Suppressor macrophage treated with lipopolysaccharide for 1 hour (primary cell): Measurements from ENCODE around the gene RIPK3.
"Not testable (repeated sequence)": the region's sequence is repeated elsewhere in the genome, so short reads cannot be mapped to it uniquely, and the experiment has no call there.

ENCODE experiments used
- DNase-seq, 3 donors: peaks; one replicate each; pipeline ENCODE4 v3.0.0-alpha.2; 2020 to 2022

The RIPK3 gene

DNA sequence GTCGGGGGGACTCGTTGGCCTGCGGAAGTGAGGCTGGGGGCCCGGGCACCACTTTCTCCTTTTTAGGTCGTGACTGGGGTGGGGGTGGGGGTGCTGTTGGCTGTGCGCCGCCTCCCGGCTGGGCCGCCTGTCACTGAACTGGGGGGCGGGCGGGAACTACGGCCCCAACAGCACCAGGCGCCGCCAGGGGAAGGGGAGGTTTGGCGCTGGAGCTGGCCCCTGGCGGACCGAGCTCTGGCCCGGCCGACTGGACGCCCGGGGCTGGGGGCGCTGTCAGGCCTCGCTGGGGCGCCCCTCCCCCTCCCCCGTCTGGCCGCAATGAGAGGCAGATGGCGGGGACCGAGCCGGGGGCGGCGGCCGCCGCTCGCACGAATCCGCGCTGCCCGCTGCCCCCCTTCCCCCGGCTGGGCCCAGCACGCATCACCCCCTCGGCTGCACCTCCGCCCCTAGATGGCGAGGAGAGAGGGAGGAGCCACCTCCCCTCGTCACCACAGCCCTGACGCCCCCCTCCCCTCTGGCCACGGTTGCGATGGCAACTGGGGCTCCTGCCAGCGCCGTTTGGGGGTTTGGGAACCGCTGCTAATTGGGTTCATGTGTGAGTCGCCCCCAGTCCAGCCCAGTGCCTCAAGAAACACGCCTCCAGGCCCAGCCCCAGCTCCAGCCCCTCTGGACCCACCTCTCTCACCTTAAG lies 28.9 kb upstream of the RIPK3 start:
- DNase-seq: peak in 1 of 3 donors; percentile 30

DNA sequence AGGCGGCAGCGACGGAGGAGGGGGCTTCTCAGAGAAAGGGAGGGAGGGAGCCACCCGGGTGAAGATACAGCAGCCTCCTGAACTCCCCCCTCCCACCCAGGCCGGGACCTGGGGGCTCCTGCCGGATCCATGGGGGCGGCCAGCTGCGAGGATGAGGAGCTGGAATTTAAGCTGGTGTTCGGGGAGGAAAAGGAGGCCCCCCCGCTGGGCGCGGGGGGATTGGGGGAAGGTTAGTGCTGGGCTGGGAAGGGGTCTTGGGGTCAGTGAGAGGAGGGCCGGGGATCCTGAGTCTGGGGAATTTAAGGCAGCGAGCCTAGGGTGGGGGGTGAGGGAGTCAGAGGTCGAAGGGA lies 28.4 kb upstream of the RIPK3 start:
- DNase-seq: no peak

DNA sequence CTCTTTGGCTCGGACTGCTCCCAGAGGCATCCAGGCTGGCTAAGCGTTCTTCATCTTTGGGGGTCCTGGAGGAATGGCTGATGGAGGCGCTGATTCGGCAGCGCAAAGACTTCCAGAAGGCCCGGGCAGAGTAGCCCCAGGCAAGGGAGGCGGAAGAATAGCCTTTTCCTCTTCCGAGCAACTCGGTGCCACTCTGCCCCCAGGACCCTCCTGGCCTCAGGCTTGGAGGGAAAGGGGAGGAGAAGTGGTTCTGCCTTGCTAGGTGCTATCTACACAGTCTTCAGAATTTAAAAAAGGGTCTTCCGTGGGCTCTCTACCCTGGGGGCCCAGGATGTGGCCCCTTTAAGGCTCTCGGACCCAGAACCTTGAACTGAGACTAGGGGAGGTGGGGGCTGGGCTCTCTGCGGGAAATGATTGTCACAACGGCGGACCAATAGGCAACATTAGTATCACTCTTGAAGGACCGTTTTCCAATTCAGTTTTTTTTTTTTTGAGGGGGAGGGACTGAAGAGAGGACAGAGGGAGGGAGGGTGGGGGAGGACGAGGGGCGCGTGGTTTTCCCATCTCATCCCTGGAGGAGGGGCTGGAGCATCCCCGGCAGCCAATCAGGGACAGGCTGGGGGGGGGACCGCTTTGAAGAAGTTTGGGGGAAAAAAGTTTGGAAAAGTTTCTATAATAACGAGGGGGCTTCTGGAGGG lies 27.9 kb upstream of the RIPK3 start, which contains the start of gene NFATC4:
Gene NFATC4, plus strand, starts transcription at position 671 of the 698 bp plus-strand sequence. CDS start 157 bp downstream, outside the sequence.
- DNase-seq: no peak

DNA sequence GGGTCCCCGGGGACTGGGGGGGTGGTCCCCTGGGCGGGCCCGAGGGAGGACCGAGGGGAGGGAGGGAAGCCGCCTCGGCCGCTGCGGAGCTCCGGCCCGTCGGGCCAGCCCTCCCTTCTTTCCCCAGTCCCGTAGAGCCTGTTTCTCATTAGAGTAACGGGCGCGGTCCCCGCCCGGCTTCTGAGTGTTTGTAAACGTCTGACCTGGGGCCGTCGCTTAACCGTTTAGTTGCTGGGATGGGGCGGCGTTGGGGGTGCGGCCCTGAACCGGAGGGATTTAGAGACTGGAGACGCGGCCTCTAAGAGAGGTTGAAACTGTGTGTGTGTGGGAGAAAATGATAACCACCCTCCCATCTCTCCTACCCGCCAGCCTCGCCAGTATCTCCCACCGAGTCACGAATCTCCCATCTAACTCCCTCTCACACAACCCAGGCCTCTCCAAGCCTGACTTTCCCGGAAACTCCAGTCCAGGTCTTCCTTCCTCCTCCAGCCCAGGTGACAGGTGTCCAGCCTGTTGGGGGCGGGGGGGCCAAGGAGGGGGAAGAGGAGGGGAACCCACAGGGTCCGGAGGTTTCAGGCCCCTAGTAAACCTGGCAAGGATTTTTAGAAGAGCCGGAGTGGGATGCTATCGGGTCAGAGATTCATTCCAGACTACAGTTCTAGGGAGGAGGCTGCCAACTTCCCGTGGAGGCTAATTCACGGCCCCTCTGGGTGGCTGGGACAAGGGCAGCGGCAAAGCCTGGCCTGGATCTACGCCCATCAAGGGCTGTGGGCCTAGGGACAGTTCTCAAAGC lies 27.1 kb upstream of the RIPK3 start:
- DNase-seq: peak in 2 of 3 donors; percentile 24 to 33

DNA sequence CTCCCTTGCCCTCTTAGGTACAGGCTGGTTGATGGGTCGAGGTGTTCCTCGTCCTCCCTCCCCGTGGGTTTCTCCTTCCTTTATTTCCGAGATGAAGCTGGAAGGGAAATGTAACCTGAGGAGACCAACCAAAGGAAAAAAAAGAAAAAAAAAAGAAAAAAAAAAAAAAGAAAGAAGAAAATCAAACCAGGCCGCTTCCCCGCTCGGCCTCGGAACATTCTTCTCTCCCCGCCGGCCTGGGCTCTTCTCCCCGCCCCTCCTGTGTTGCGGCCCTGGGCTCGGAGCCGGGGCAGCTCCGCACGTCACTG lies 26.6 kb upstream of the RIPK3 start:
- no peak for DNase-seq

DNA sequence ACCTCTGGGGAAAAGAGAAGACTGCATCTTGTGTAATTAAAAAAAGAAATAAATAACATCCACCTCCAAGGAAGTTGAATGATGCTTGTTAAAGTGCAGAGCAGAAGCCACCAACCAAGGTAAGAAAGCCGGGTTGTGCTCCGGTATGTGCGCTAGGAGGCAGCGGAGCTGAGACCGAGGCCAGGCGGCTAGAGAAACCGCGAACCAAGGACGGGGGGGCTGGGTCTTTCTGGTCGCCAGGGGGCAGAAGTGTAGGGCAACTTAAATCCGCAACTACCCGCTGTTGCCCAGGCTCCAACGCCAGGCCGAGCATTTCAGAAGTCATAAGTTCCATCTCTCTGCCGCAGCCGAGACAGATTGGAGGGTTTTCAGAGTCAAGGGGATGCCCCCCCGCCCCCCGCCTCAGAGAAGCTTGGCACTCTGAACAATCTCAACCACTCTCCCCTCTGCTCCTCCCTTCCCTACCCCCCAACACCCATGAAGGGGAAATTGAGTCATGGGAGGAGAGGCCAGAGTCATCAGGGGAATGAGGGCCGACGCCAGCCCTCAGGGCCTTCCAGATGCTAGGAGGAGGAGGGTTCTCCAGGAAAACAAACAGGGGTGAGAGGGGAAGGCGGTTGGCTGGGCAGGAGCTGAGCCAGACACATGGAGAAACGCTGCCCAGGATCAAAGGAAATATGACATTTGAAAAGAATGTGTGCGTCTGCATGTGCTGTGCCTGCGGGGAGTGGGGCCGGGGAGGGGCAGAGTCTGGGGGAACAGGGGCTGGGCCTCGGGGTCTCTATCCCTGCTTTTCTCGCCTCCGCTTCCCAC lies 26.0 kb upstream of the RIPK3 start:
- peak; percentile 78 to 92 (median 81) for DNase-seq

DNA sequence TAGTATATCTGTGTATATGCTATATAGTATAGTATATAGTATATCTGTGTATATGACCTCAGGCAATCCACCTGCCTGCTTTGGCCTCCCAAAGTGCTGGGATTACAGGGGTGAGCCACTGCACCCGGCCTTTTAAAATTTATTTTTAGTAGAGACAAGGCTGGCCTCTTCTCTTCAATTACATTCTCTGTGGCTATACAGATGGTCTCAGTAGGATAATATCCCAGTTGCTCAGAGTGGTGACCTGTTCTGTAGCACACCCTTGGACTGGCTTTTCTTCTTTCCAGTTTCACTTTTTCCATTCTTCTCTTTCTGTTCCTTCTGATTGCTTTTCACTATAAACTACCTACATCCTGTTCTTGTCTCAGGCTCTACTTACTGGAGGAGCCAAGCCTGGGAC lies 25.1 kb upstream of the RIPK3 start:
- no peak for DNase-seq

DNA sequence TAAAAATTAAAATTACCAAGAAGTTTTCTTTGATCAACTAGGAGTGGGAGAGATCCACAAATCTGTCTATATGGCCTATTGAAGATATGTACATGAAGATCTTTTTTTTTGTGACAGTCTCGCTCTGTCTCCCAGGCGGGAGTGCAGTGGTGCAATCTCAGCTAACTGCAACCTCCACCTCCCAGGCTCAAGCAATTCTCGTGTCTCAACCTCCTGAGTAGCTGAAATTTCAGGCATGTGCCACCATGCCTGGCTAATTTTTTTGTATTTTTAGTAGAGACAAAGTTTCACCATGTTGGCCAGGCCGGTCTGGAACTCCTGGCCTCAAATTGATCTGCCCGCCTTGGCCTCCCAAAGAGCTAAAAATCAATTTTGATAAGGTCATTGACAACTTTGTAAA lies 23.6 kb upstream of the RIPK3 start:
- DNase-seq: no peak

DNA sequence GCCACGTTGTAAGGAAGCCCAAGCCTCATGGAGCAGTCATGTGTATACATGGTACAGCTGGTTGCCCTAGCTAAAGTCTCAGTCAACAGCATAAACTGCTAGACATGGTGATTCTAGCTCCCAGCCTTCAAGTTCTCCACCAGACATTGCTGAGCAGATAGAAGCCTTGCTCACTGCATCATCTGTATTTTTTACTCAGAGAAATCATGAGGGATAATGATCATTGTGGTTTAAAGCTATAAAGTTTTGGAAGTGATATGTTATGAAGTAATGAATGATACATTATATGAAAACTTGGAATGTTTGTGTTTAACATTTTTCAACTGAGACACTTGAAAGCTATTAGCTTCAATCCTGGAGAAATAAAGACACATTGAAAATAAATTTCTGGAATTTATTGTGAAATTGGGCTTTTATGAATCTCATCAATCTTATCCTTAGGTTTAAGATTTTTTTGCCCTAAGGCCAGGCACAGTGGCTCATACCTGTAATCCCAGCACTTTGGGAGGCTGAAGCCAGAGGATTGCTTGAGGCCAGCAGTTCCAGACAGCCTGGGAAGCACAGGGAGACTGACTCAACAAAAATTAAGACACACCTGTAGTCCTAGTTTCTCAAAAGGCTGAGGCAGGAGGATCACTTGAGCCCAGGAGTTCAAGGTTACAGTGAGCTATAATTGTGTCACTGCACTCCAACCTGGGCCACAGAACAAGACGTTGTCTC lies 22.6 kb upstream of the RIPK3 start:
- DNase-seq: no peak

DNA sequence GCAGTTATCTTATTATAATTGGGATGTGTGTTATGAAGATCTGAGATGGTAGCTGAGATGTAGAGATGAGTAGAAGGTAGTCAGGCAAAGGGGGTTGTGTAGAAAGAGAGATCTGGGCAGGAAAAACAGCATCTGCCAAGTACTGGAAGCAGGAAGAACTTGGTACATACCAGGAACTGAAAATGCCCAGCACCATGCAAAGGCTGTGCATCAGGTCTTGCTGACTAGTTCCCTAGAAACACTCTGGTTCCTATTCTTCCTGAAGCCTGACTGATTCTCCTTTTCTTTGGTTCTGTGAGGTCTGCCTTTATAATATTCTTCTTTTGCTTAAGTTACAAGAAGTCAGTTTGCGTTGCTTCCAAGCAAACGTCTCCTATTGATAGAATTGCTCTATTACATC lies 21.5 kb upstream of the RIPK3 start:
- DNase-seq: peak; percentile 45 to 65 (median 63)

DNA sequence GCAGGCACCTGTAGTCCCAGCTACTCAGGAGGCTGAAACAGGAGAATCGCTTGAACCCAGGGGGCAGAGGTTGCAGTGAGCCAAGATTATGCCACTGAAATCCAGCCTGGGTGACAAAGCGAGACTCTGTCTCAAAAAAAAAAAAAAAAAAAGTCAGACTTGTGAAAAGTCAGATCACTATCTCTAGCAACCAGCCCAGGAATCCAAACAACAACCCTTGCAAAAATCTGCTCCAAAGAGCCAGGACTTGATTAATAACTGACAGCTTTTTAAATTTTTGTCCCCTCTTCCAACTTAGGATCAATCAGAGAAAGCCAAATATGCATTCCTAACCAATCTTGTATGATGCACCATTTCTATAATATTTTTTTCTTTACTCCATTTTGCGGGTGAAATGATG lies 20.5 kb upstream of the RIPK3 start:
- DNase-seq: no peak

DNA sequence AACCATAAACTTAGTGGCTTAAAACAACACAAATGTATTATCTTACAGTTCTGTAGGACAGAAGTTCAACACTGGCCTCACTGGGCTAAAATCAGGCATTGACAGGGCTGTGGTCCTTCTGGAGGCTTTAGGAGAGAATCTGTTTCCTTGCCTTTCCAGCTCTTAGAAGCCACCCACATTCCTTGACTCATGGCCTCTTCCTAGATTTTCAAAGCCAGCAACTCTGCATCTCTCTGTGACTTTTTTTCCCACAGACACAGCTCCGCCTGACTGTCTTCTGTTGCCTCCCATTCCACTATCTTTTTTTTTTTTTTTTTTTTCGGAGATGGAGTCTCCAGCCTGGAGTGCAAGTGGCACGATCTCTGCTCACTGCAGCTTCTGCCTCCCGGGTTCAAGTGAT lies 16.4 kb upstream of the RIPK3 start:
- DNase-seq: no peak

DNA sequence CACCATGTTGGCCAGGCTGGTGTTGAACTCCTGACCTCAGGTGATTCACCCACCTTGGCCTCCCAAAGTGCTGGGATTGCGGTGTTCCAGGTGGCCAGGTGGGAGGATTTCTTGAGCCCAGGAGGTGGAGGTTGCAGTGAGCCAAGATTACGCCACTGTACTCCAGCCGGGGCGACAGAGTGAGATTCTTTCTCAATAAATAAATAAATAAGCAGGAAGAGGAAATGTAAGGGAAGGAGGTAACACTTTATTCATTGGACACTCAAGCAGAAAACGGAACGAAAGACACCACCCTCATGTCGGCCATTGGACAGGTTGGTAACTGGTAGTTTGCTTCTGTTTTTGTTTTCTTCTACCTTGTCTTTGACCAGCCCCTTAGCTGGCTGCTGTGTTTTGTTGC lies 15.2 kb upstream of the RIPK3 start:
- no peak for DNase-seq

DNA sequence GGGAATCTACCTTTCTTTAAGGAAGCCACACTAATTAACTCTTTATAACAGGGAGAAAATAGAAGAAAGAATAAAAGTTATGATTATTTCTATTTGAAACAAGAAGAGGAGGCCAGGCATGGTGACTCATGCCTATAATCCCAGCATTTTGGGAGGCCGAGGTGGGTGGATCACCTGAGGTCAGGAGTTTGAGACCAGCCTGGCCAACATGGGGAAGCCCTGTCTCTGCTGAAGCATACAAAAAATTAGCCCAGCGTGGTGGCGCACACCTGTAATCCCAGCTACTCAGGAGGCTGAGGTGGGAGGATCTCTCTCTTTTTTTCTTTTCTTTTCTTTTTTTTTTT lies 14.7 kb upstream of the RIPK3 start:
- DNase-seq: not testable (repeated sequence)

DNA sequence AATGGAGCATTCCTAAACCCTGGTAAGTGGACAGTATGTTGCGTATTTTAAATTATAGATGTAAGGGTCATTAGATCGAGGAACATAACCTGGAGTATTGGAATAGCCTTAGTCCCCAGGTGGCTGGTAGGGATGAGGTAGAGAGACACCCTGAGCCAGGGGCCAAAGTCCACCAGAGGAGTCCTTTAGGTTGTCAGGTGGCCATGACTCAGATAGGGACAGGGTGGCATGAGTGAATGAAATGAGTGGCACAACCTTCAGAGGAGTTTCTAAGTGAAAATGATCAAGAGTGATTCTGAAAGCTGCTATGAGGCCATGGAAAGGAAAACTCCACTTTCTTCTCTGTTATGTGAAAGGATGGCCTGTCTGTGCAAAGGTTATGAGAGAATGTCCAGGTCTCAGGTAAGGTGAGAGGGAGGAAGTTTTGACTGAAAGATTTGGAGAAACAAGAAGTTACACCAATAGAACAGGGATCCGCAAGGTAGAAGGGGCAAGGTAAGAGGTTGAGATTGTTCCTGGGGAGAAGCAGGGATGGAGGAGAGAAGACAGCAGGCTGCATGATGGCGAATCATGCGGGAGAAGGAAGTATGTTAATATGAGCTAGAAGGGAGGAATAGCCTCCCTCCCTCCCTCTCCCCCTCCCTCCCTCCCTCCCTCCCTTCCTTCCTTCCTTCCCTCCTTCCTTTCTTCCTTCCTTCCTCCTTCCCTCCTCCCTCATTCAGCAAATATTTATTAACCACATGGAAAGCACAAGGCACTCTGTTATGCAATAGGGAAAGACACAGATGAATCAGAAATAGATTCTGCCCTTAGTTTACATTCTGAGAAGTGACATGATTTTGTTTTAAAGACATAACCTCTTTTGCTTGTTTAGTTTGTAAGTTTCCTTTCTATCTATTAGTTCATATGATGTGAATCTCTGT lies 14.0 kb upstream of the RIPK3 start:
- DNase-seq: peak; percentile 61 to 93 (median 90)

DNA sequence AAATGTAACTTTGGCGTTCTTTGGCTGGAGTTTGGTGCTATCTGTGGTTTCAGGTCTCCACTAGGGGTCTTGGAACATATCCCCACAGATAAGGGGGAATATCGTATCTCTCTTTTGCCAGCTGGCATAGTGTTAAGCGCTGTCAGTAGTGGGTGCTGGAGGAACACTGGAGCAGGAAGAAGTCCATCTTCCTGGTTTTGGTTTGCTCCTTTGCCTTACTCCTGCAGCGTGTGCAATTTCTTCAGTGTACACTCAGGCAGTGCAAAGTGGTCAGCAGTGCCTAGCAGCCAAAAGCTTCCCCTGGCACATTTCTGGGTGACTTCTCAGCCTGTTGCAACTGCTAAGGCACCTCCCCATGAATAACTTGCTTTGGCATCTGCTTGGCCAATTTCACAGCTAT lies 11.7 kb upstream of the RIPK3 start:
- DNase-seq: peak; percentile 53 to 73 (median 64)

DNA sequence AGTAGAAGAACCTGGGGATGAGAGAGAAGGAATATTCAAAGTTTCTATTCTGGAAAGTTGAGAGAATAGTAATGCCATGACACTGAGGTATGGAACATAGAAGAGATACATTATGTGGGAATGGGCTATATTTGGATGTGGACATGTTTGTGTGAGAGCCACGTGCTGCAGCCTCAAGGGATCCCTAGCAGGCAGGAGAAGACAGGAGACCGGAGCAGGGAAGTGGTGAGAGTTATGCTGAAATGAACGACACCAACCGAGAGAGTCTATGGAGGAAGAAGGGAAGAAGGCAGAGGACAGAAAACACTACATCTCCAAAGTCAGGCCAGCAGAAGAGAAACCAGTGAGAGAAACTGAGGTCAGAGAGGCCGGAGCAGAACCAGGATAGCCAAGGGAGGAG lies 10.0 kb upstream of the RIPK3 start:
- no peak for DNase-seq

DNA sequence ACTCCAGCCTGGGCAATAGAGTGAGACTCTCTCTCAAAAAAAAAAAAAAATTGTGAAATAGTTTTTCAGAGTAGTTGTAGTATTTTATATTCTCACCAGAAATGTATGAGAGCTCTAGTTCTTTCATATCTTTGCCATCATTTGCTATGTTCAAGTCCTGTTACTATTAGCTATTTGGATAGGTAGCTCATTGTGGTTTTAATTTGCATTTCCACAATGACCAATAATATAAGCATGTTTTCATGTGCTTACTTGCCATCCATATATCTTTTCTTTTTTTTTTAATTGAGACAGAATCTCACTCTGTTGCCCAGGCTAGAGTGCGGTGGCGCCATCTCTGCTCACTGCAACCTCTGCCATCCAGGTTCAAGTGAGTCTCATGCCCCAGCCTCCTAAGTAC lies 8.4 kb upstream of the RIPK3 start:
- no peak for DNase-seq

DNA sequence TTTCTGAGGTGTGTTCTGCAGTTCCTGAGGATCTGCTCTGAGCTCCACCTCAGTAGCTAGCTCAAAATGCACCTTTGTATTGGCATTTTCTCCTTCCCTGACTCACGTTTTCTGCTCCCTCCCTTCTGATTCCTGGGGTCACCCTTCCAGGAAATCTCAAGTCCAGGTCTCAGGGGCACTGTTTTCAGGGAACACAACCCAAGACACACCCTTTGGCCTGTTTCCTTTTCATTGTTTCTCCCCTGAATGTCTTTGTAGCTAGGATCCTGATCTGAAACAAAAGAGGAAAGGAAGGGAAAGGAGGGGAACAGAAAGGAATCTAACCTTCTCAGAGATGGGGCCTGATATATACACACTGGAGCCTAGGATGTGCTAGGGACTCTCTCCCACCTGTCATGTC lies 7.3 kb upstream of the RIPK3 start:
- DNase-seq: no peak

DNA sequence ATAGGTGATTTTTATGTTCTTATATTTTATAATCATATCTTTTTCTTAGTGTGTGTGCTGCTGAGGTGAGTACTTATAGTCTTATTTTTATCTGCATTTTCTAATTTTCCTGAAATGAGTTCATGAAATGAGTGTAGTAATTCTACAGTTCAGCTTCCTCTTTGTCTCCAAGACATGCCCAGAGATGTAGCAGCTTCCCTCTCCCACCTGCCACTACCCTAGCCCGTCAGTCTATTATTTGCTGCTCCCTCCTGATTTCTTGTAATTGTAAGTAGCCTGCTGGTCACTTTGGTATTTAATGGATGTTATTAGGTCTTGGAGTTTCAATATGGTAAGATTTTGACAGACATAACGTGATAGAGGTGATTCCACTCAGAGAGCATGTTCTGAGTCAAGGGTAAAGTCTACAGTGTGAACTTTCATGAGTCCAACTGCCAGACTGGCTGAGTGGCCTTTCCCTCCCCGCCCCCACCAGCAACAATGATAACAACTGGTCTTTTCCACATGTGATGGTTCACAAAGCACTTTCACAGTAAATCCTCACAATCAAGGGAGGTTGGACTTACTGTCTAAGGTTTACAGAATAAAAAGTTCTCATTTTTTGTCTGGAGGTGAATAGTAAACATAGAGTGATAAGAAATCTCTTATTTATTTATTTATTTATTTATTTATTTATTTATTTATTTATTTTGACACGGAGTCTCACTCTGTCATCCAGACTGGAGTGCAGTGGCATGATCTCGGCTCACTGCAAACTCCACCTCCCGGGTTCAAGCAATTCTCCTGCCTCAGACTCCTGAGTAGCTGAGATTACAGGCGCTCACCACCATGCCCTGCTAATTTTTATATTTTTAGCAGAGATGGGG lies 4.2 kb upstream of the RIPK3 start:
- no peak for DNase-seq
